PC-9 (cell line): ENCODE measurements around the gene CFAP68.

Experiments
- EZH2 ChIP-seq: fragments of 200-600 bp; sonication (generic); IDR thresholded peaks from 2 replicates; pipeline ENCODE4 v1.8.0; 2017; ENCODE audit warnings: antibody characterized with exemption, low read depth
- TF ChIP-seq, protein P1 (sequence below): fragments of 200-600 bp; sonication (generic); conservative IDR thresholded peaks from 2 replicates; pipeline ENCODE4 v1.6.1; 2017; ENCODE audit warnings: mixed run types, antibody characterized with exemption, mild to moderate bottlenecking, moderate library complexity

DNA sequence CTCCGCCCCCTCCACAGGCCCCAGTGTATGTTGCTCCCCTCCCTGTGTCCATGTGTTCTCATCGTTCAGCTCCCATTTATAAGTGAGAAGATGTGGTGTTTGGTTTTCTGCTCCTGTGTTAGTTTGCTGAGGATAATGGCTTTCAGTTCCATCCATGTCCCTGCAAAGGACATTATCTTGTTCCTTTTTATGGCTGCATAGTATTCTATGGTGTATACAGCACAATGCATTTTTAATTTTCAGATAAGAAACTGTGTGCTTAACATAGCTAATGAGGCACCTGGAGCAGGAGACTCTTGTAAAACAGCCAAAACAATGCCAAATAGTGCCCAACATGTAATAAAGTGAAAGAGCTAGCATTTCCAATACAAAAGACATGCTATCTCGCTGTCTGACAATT, 29.7 kb upstream of the CFAP68 start:
- TF ChIP-seq, protein P1, sequence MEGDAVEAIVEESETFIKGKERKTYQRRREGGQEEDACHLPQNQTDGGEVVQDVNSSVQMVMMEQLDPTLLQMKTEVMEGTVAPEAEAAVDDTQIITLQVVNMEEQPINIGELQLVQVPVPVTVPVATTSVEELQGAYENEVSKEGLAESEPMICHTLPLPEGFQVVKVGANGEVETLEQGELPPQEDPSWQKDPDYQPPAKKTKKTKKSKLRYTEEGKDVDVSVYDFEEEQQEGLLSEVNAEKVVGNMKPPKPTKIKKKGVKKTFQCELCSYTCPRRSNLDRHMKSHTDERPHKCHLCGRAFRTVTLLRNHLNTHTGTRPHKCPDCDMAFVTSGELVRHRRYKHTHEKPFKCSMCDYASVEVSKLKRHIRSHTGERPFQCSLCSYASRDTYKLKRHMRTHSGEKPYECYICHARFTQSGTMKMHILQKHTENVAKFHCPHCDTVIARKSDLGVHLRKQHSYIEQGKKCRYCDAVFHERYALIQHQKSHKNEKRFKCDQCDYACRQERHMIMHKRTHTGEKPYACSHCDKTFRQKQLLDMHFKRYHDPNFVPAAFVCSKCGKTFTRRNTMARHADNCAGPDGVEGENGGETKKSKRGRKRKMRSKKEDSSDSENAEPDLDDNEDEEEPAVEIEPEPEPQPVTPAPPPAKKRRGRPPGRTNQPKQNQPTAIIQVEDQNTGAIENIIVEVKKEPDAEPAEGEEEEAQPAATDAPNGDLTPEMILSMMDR, result no peak
- no peak for TF ChIP-seq EZH2
